HepG2 (cell line): ENCODE measurements around the gene NHSL1. TPM values are rescaled to one million over a fixed set of nuclear protein-coding genes. Genes with fewer than 3 reads are reported as not detected.

Source experiments
- ATAC-seq: fragments of 200-7000 bp; cut with Tn5 transposase; 3 replicates; pipeline ENCODE4 v1.9.1; 2020; ENCODE audit warnings: mild to moderate bottlenecking, moderate library complexity
- BruUV-seq: library from RNA; stranded (reverse); fragments of 400-500 nt; replicated peaks from 2 replicates; lab custom pipeline; 2021; lab: Mats Ljungman, UMichigan
- CTCF ChIA-PET: fragments of 300-600 bp; formaldehyde crosslinking; extraction: SDS; loops from one replicate; lab custom pipeline; 2021; ENCODE audit warnings: low total read pairs, inconsistent platforms, low intra/inter-chr PET ratio; lab: Yijun Ruan, JAX
- POLR2A ChIA-PET: fragments of 350-600 bp; sonication (Branson Sonifier 250); formaldehyde crosslinking; loops from one replicate; lab custom pipeline; 2020; ENCODE audit warnings: antibody characterized with exemption, inconsistent platforms; lab: Yijun Ruan, JAX
- DNase-seq: peaks from one replicate; pipeline ENCODE4 v3.0.0-alpha.2; 2015; ENCODE audit warnings: low spot score
- FAIRE-seq: peaks from 3 replicates; lab custom pipeline; 2011; peaks lifted over from hg19 to GRCh38; lab: Jason Lieb, UNC
- H2AFZ ChIP-seq: one replicate; pipeline ENCODE4 v1.6.1; 2011; ENCODE audit warnings: low read length, inconsistent platforms
- H3K27ac ChIP-seq: fragments of 300-600 bp; 3 replicates; pipeline ENCODE4 v1.8.0; 2011; ENCODE audit warnings: mixed run types, mild to moderate bottlenecking, mixed read lengths, low read length, inconsistent platforms; ENCODE audit not compliant: insufficient read depth; ENCODE audit errors: extremely low read length
- H3K27me3 ChIP-seq, 2 experiments: fragments of 200-600 bp in 1 of 2; 2 replicates in 1 of 2; 3 replicates in 1 of 2; pipeline versions ENCODE4 v1.6.0 to v1.8.0; 2011; ENCODE audit warnings: low read length in 2 of 2, mild to moderate bottlenecking in 2 of 2, moderate library complexity in 2 of 2, inconsistent platforms in 1 of 2; ENCODE audit not compliant: insufficient read depth in 2 of 2, control insufficient read depth in 1 of 2
- H3K36me3 ChIP-seq, 2 experiments: fragments of 200-600 bp in 1 of 2; replicated peaks in 1 of 2; 2 replicates in 1 of 2; 3 replicates in 1 of 2; pipeline versions ENCODE4 v1.5.1 to v1.8.0; 2011; ENCODE audit warnings: low read length in 2 of 2, inconsistent platforms in 1 of 2; ENCODE audit not compliant: insufficient read depth in 2 of 2, control insufficient read depth in 1 of 2
- H3K4me1 ChIP-seq: 2 replicates; pipeline ENCODE4 v1.5.1; 2012; ENCODE audit warnings: low read length, inconsistent platforms; ENCODE audit not compliant: insufficient read depth
- H3K4me2 ChIP-seq: 2 replicates; pipeline ENCODE4 v1.6.0; 2011; ENCODE audit warnings: low read depth, low read length, inconsistent platforms
- H3K4me3 ChIP-seq, 3 experiments: fragments of 200-600 bp in 1 of 3; sonication (generic), shearing (Covaris generic) in 1 of 3; replicated peaks in 1 of 3; 2 replicates each; pipeline ENCODE4 v1.5.1; 2011 to 2016; ENCODE audit warnings: low read length in 3 of 3, inconsistent platforms in 2 of 3, low read depth in 2 of 3, mild to moderate bottlenecking in 2 of 3, control low read depth in 1 of 3, mixed read lengths in 1 of 3; ENCODE audit not compliant: insufficient read depth in 1 of 3
- H3K79me2 ChIP-seq: one replicate; pipeline ENCODE4 v1.6.1; 2011; ENCODE audit warnings: low read length, inconsistent platforms; ENCODE audit not compliant: insufficient read depth
- H3K9ac ChIP-seq: 2 replicates; pipeline ENCODE4 v1.6.0; 2011; ENCODE audit warnings: mild to moderate bottlenecking, low read depth, low read length, inconsistent platforms; ENCODE audit not compliant: insufficient read depth
- H3K9me3 ChIP-seq: 2 replicates; pipeline ENCODE4 v1.5.1; 2012; ENCODE audit warnings: mild to moderate bottlenecking, low read length
- H4K20me1 ChIP-seq: 2 replicates; pipeline ENCODE4 v1.6.0; 2011; ENCODE audit warnings: inconsistent platforms, mild to moderate bottlenecking, low read length, moderate library complexity; ENCODE audit not compliant: insufficient read depth
- BRD4 ChIP-seq: sonication (generic); formaldehyde crosslinking; IDR thresholded peaks from 2 replicates; pipeline ENCODE4 v1.4.0; 2020; ENCODE audit warnings: missing genetic modification reagents
- ELF4 ChIP-seq: sonication (generic); formaldehyde crosslinking; IDR thresholded peaks from 2 replicates; pipeline ENCODE4 v1.5.0; 2020; ENCODE audit warnings: missing genetic modification reagents, mild to moderate bottlenecking, moderate library complexity, borderline replicate concordance
- HDAC6 ChIP-seq: fragments of 200-600 bp; sonication (generic); IDR thresholded peaks from 2 replicates; pipeline ENCODE4 v1.7.0; 2017; ENCODE audit warnings: mild to moderate bottlenecking, antibody characterized with exemption, low read length, low read depth
- IRF2 ChIP-seq: IDR thresholded peaks from 2 replicates; pipeline ENCODE4 v1.6.1; 2018; ENCODE audit warnings: missing genetic modification reagents, missing compliant biosample characterization
- KMT2B ChIP-seq: IDR thresholded peaks from 2 replicates; pipeline ENCODE4 v1.6.1; 2016; ENCODE audit warnings: missing genetic modification reagents, missing compliant biosample characterization
- MBD4 ChIP-seq: IDR thresholded peaks from 2 replicates; pipeline ENCODE4 v1.6.1; 2012; ENCODE audit warnings: low read length, inconsistent platforms, borderline replicate concordance
- PHF8 ChIP-seq: sonication (generic); formaldehyde crosslinking; IDR thresholded peaks from 2 replicates; pipeline ENCODE4 v1.5.0; 2020; ENCODE audit warnings: missing genetic modification reagents
- RARG ChIP-seq: sonication (generic); formaldehyde crosslinking; IDR thresholded peaks from 2 replicates; pipeline ENCODE4 v1.4.0; 2020; ENCODE audit warnings: low read depth, mild to moderate bottlenecking, missing genetic modification reagents
- RBFOX2 ChIP-seq: fragments of 200-400 bp; formaldehyde crosslinking; IDR thresholded peaks from 2 replicates; pipeline ENCODE4 v1.6.1; 2017; ENCODE audit warnings: low read depth, mild to moderate bottlenecking, low read length
- RNF2 ChIP-seq: fragments of 450-650 bp; conservative IDR thresholded peaks from 2 replicates; pipeline ENCODE4 v1.6.1; 2016; ENCODE audit warnings: low read depth
- SRSF4 ChIP-seq: fragments of 200-400 bp; formaldehyde crosslinking; IDR thresholded peaks from one replicate; pipeline ENCODE4 v1.6.1; 2018; ENCODE audit warnings: mild to moderate bottlenecking, low read depth, low read length, moderate library complexity; ENCODE audit not compliant: poor library complexity, severe bottlenecking
- YEATS4 ChIP-seq: sonication (generic); formaldehyde crosslinking; IDR thresholded peaks from 2 replicates; pipeline ENCODE4 v1.4.0; 2020; ENCODE audit warnings: missing genetic modification reagents, borderline replicate concordance
- ZFYVE20 ChIP-seq: sonication (generic); formaldehyde crosslinking; IDR thresholded peaks from 2 replicates; pipeline ENCODE4 v1.8.0; 2023; ENCODE audit warnings: low read depth, mild to moderate bottlenecking, moderate library complexity, missing genetic modification reagents, borderline replicate concordance
- ZNF12 ChIP-seq: sonication (generic); formaldehyde crosslinking; IDR thresholded peaks from 2 replicates; pipeline ENCODE4 v1.5.0; 2020; ENCODE audit warnings: missing genetic modification reagents
- ZNF17 ChIP-seq: sonication (generic); formaldehyde crosslinking; IDR thresholded peaks from 2 replicates; pipeline ENCODE4 v1.5.0; 2020; ENCODE audit warnings: mild to moderate bottlenecking, missing genetic modification reagents
- ZNF296 ChIP-seq: sonication (generic); formaldehyde crosslinking; conservative IDR thresholded peaks from 2 replicates; pipeline ENCODE4 v1.5.0; 2020; ENCODE audit warnings: mild to moderate bottlenecking, missing genetic modification reagents
- ZNF335 ChIP-seq: sonication (generic); formaldehyde crosslinking; IDR thresholded peaks from 2 replicates; pipeline ENCODE4 v1.4.0; 2020; ENCODE audit warnings: missing genetic modification reagents
- ZNF572 ChIP-seq: sonication (generic); formaldehyde crosslinking; IDR thresholded peaks from 2 replicates; pipeline ENCODE4 v1.5.1; 2020; ENCODE audit warnings: mild to moderate bottlenecking, missing genetic modification reagents
- ZNF780A ChIP-seq: sonication (generic); formaldehyde crosslinking; IDR thresholded peaks from 2 replicates; pipeline ENCODE4 v1.8.0; 2022; ENCODE audit warnings: mild to moderate bottlenecking, missing genetic modification reagents, moderate library complexity
- ZSCAN20 ChIP-seq: sonication (generic); formaldehyde crosslinking; IDR thresholded peaks from 2 replicates; pipeline ENCODE4 v1.4.0; 2020; ENCODE audit warnings: missing genetic modification reagents, mild to moderate bottlenecking, borderline replicate concordance
- WGBS: methylation state at CpG from one replicate; pipeline ENCODE4 v1.1.6; 2017; ENCODE audit warnings: low lambda C conversion rate; 5-methylcytosine and 5-hydroxymethylcytosine counted together
- in situ Hi-C: cut with HindIII; loops from 2 replicates; pipeline ENCODE4 v1.10.0; 2017; ENCODE audit warnings: low pct_unique_long_range_greater_than_20kb; ENCODE audit not compliant: extremely low pct_ligation_motif_present
- intact Hi-C: fragments of 100-400 bp; cut with micrococcal nuclease; formaldehyde crosslinking; loops from one replicate; pipeline ENCODE4 v1.10.0; 2022; ENCODE audit not compliant: unreplicated experiment
- polyA plus RNA-seq, 8 experiments: library from polyadenylated mRNA; depleted of rRNA in 3 of 8; stranded (reverse) in 7 of 8; unstranded in 1 of 8; fragments of >200 nt; fragmentation: Illumina TruSeq in 4 of 8; extraction: Trizol in 4 of 8; gene quantifications; 2 replicates each; pipeline versions ENCODE4 v1.2.1 to v1.2.3, GENCODE V29; 2011 to 2016; ENCODE audit warnings: low read depth in 4 of 8, missing spikeins in 1 of 8, mixed read lengths in 1 of 8; ENCODE audit not compliant: insufficient read depth in 1 of 8
- total RNA-seq, 5 experiments: library from RNA; depleted of rRNA; stranded (reverse); fragments of >200 nt; fragmentation: Illumina TruSeq; extraction: Trizol; gene quantifications; 2 replicates each; pipeline ENCODE4 v1.2.3, GENCODE V29; 2016; ENCODE audit warnings: low read depth in 1 of 5
- TF ChIP-seq, protein P1 (sequence below): IDR thresholded peaks from 2 replicates; pipeline ENCODE4 v1.6.1; 2016; ENCODE audit warnings: low read depth, control low read depth

Gene NHSL1
- total and polyA plus RNA-seq, 2 of the 13 experiments (the other 11 are each of a cell fraction or from before 2014, with no cell fraction given): 24.9 to 53.6 TPM

DNA sequence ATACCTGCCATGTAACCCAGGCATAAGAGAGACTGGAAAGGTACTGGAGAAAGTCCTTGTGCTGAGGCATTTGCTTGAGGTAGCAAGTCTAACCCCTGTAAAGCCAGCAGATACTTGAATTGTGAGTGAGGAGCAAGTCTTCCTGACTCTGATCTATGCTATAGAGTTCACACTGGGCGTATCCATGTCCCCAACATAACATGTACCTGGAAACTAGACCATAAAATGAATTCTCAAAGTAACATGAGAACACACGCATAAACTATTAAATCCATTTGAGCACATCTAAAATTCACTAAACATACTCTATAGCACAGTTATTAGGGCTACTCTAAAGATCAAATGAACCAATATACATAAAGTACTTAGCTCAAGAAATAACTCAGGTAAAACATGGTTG lies 2.0 kb downstream of the NHSL1 start:
- Histone ChIP-seq H3K9me3 (no peaks in the 10 kb centered on the region), H3K79me2 (peaks cover 94% of the 10 kb centered on the region), H3K4me3 (peak overlapping the region; percentile 63 to 86 (median 75); a peak in 5 of 6 replicates), H3K27ac (no peak overlapping the region), H3K4me1 (peaks cover 89% of the 10 kb centered on the region), H2AFZ (no peak overlapping the region)
- in situ Hi-C loops: no loop called here
- FAIRE-seq (no peak), DNase-seq (no peak)
- CTCF ChIA-PET: no interaction called here
- 41% methylated on average over 2 of the region's 2 CpGs for WGBS
- TF ChIP-seq HDAC6 (no peak), ZNF572 (no peak), KMT2B (CRISPR knock-in tag) (no peak), YEATS4 (CRISPR knock-in tag) (0 out of 2 replicates have a peak, but pooled peaks have one; percentile 24), ELF4 (0 out of 2 replicates have a peak, but pooled peaks have one; percentile 23), RBFOX2 (no peak; the same call in 1 of the 2 replicates)
- TF ChIP-seq, all 625 proteins: peak for 2
- no TSS peak for BruUV-seq
- POLR2A ChIA-PET: interaction anchor here (1.1 kb wide), 1 partner anchor 18 kb away, joined by 3 read pairs; no protein-coding TSS in a partner anchor
- Histone ChIP-seq H3K27me3 (no peaks in the 10 kb centered on the region; a peak in 1 of 5 replicates), H3K4me2 (peak overlapping the region; percentile 68), H3K36me3 (peaks cover 7 to 29% of the 10 kb centered on the region in 2 experiments), H3K9ac (peak overlapping the region; percentile 66), H4K20me1 (peaks cover 8% of the 10 kb centered on the region; the same call in 1 of the 2 replicates)
- no peak for ATAC-seq
- intact Hi-C loops: no loop called here

- in situ Hi-C loops: no loop called here
- POLR2A ChIA-PET: interaction anchor here (1.2 to 1.8 kb wide), 2 partner anchors 9 to 26 kb away, joined by 4 to 5 read pairs; no protein-coding TSS in a partner anchor
- no peak overlapping the region for H3K9ac ChIP-seq
- TF ChIP-seq IRF2: no peak
- no peak for TF ChIP-seq SRSF4
- no peak for TF ChIP-seq ZNF335 (CRISPR knock-in tag)
- no peak for TF ChIP-seq ZNF17 (CRISPR knock-in tag)
- TF ChIP-seq ZNF12 (CRISPR knock-in tag): no peak
- TF ChIP-seq BRD4 (CRISPR knock-in tag): no peak
- TF ChIP-seq ZFYVE20 (CRISPR knock-in tag): no peak
- TF ChIP-seq ZSCAN20 (CRISPR knock-in tag): no peak
- no peak for TF ChIP-seq RNF2
- no peak for TF ChIP-seq ZNF296 (CRISPR knock-in tag)
- no peak for TF ChIP-seq ZNF780A (CRISPR knock-in tag)
- TF ChIP-seq, protein P1, sequence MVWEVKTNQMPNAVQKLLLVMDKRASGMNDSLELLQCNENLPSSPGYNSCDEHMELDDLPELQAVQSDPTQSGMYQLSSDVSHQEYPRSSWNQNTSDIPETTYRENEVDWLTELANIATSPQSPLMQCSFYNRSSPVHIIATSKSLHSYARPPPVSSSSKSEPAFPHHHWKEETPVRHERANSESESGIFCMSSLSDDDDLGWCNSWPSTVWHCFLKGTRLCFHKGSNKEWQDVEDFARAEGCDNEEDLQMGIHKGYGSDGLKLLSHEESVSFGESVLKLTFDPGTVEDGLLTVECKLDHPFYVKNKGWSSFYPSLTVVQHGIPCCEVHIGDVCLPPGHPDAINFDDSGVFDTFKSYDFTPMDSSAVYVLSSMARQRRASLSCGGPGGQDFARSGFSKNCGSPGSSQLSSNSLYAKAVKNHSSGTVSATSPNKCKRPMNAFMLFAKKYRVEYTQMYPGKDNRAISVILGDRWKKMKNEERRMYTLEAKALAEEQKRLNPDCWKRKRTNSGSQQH: no peak
- TF ChIP-seq PHF8: no peak
- no peak for TF ChIP-seq RARG (CRISPR knock-in tag)
- TF ChIP-seq MBD4: no peak
These were observed 5.0 kb downstream of the NHSL1 start for GRCh38 chr6:138494312-138494711.

More at GRCh38 chr6:138494312-138494711, 5.0 kb downstream of the NHSL1 start:
- intact Hi-C loops: no loop called here
- H3K4me3 ChIP-seq: no peak overlapping the region
- peaks cover 85% of the 10 kb centered on the region for H3K4me1 ChIP-seq
- no peak overlapping the region for H2AFZ ChIP-seq
- CTCF ChIA-PET: no interaction called here
- H3K27me3 ChIP-seq: no peaks in the 10 kb centered on the region; a peak in 1 of 5 replicates
- no peak for ATAC-seq
- peaks cover 95% of the 10 kb centered on the region for H3K79me2 ChIP-seq
- no peaks in the 10 kb centered on the region for H3K9me3 ChIP-seq
- no TSS peak for BruUV-seq
- H3K36me3 ChIP-seq: peaks cover 15 to 49% of the 10 kb centered on the region in 2 experiments
- no peak for DNase-seq
- H4K20me1 ChIP-seq: peaks cover 12% of the 10 kb centered on the region
- no peak for FAIRE-seq
- H3K27ac ChIP-seq: no peak overlapping the region
- H3K4me2 ChIP-seq: peak overlapping the region; percentile 8; the same call in 1 of the 2 replicates
